Activated CD8-positive, alpha-beta T cell treated with anti-CD3 and anti-CD28 coated beads for 36 hours (primary cell): ENCODE data around the gene SLIT1. TPM values are rescaled to one million over a fixed set of nuclear protein-coding genes. Genes with fewer than 3 reads are reported as not detected.

Source experiments
- ATAC-seq: fragments of 200-7000 bp; cut with Tn5 transposase; one replicate; pipeline ENCODE4 v1.10.0; 2021; ENCODE audit warnings: mild to moderate bottlenecking, moderate library complexity
- CTCF ChIA-PET: fragments of 350-600 bp; sonication (Branson Sonifier 250); formaldehyde crosslinking; loops from one replicate; lab custom pipeline; 2021; ENCODE audit warnings: antibody characterized with exemption; lab: Charles Lee
- POLR2A ChIA-PET: fragments of 350-600 bp; sonication (Branson Sonifier 250); formaldehyde crosslinking; loops from one replicate; lab custom pipeline; 2021; ENCODE audit warnings: antibody characterized with exemption; lab: Charles Lee
- DNase-seq: peaks from one replicate; pipeline ENCODE4 v3.0.0-alpha.2; 2020
- H3K27ac Mint-ChIP-seq: one replicate; pipeline ENCODE4 v1.8.0; 2021; ENCODE audit warnings: mild to moderate bottlenecking, mixed read lengths
- H3K27me3 Mint-ChIP-seq: one replicate; pipeline ENCODE4 v1.8.0; 2021; ENCODE audit warnings: mixed read lengths
- H3K36me3 Mint-ChIP-seq: one replicate; pipeline ENCODE4 v1.8.0; 2021; ENCODE audit warnings: low read depth, mixed read lengths
- H3K4me1 Mint-ChIP-seq: one replicate; pipeline ENCODE4 v1.8.0; 2021; ENCODE audit warnings: low read depth, mixed read lengths
- H3K4me3 Mint-ChIP-seq: one replicate; pipeline ENCODE4 v1.8.0; 2021; ENCODE audit warnings: mild to moderate bottlenecking, moderate library complexity, mixed read lengths
- H3K9me3 Mint-ChIP-seq: one replicate; pipeline ENCODE4 v1.8.0; 2021; ENCODE audit warnings: mixed read lengths
- CTCF ChIP-seq: fragments of 200-600 bp; IDR thresholded peaks from one replicate; pipeline ENCODE4 v1.8.0; 2022; ENCODE audit warnings: antibody characterized with exemption, mild to moderate bottlenecking
- intact Hi-C: fragments of 100-400 bp; cut with micrococcal nuclease; formaldehyde crosslinking; loops from one replicate; pipeline ENCODE4 v1.10.0; 2022
- total RNA-seq, 2 experiments: library from RNA; stranded (reverse); gene quantifications; one replicate each; pipeline ENCODE4 v1.2.3, GENCODE V29; 2021

SLIT1 gene
- total RNA-seq, 2 experiments from 2014 or later = 0.34 to 1.2 TPM

GRCh38 chr10:97129666-97130065 is 56.1 kb downstream of the SLIT1 start:
- no peaks in the 10 kb centered on the region for H3K9me3 Mint-ChIP-seq

GRCh38 chr10:97128516-97129154 is 57.1 kb downstream of the SLIT1 start:
- Mint-ChIP-seq H3K4me1 (no peaks in the 10 kb centered on the region), H3K27ac (no peak overlapping the region), H3K27me3 (peaks cover 2% of the 10 kb centered on the region), H3K4me3 (no peak overlapping the region), H3K9me3 (no peaks in the 10 kb centered on the region), H3K36me3 (no peaks in the 10 kb centered on the region)
- ChIA-PET POLR2A (interaction anchor here (0.9 kb wide), 1 partner anchor 254 kb away, joined by 3 read pairs; no protein-coding TSS in a partner anchor), CTCF (interaction anchor here (1.0 to 1.8 kb wide), 5 partner anchors 11 to 91 kb away, joined by 3 to 6 read pairs (median 3); no protein-coding TSS in a partner anchor)
- TF ChIP-seq CTCF = no peak
- no peak for DNase-seq
- intact Hi-C loops = no loop called here
- no peak for ATAC-seq

More at GRCh38 chr10:97129666-97130065, 56.1 kb downstream of the SLIT1 start:
- ATAC-seq = no peak
- Mint-ChIP-seq H3K4me3 (no peak overlapping the region), H3K36me3 (no peaks in the 10 kb centered on the region), H3K27me3 (peaks cover 2% of the 10 kb centered on the region), H3K4me1 (no peaks in the 10 kb centered on the region), H3K27ac (no peak overlapping the region)
- CTCF ChIA-PET = interaction anchor here (1.0 to 1.8 kb wide), 3 partner anchors 12 to 81 kb away, joined by 3 to 6 read pairs (median 3); no protein-coding TSS in a partner anchor
- DNase-seq = no peak
- intact Hi-C loops = no loop called here
- no peak for TF ChIP-seq CTCF
- POLR2A ChIA-PET = interaction anchor here (0.9 kb wide), 1 partner anchor 255 kb away, joined by 3 read pairs; no protein-coding TSS in a partner anchor

GRCh38 chr10:97128039-97128492 is 57.7 kb downstream of the SLIT1 start:
- intact Hi-C loops = no loop called here
- peaks cover 2% of the 10 kb centered on the region for H3K27me3 Mint-ChIP-seq
- ATAC-seq = no peak
- no peaks in the 10 kb centered on the region for H3K36me3 Mint-ChIP-seq
- ChIA-PET POLR2A (no interaction called here), CTCF (interaction anchor here (1.0 to 1.8 kb wide), 3 partner anchors 10 to 91 kb away, joined by 3 to 6 read pairs (median 4); no protein-coding TSS in a partner anchor)
- no peaks in the 10 kb centered on the region for H3K9me3 Mint-ChIP-seq
- DNase-seq = no peak
- no peak overlapping the region for H3K4me3 Mint-ChIP-seq
- no peaks in the 10 kb centered on the region for H3K4me1 Mint-ChIP-seq
- H3K27ac Mint-ChIP-seq = no peak overlapping the region
- TF ChIP-seq CTCF = no peak

- intact Hi-C loops = no loop called here
- no peak for ATAC-seq
- POLR2A ChIA-PET = interaction anchor here (0.6 kb wide), 1 partner anchor 715 kb away, joined by 5 read pairs; no protein-coding TSS in a partner anchor
- no peaks in the 10 kb centered on the region for H3K9me3 Mint-ChIP-seq
- H3K4me1 Mint-ChIP-seq = no peaks in the 10 kb centered on the region
- CTCF ChIA-PET = interaction anchor here (2.4 to 2.6 kb wide), 2 partner anchors 55 to 83 kb away, joined by 9 to 10 read pairs; no protein-coding TSS in a partner anchor
- no peak overlapping the region for H3K4me3 Mint-ChIP-seq
- H3K27me3 Mint-ChIP-seq = peaks cover 2% of the 10 kb centered on the region
- no peaks in the 10 kb centered on the region for H3K36me3 Mint-ChIP-seq
- DNase-seq = no peak
- no peak for TF ChIP-seq CTCF
- no peak overlapping the region for H3K27ac Mint-ChIP-seq
Observed at GRCh38 chr10:97127509-97127908, 58.2 kb downstream of the SLIT1 start.

GRCh38 chr10:97124211-97124610 is 61.5 kb downstream of the SLIT1 start:
- H3K27me3 Mint-ChIP-seq = peaks cover 3% of the 10 kb centered on the region
- DNase-seq (no peak), ATAC-seq (no peak)
- no peak for TF ChIP-seq CTCF
- ChIA-PET CTCF (interaction anchor here (0.7 to 1.4 kb wide), 3 partner anchors 9 to 86 kb away, joined by 3 to 5 read pairs (median 4); no protein-coding TSS in a partner anchor), POLR2A (interaction anchor here (1.1 kb wide), 1 partner anchor 46 kb away, joined by 3 read pairs; no protein-coding TSS in a partner anchor)
- H3K4me3 Mint-ChIP-seq = no peak overlapping the region
- intact Hi-C loops = no loop called here
- H3K36me3 Mint-ChIP-seq = no peaks in the 10 kb centered on the region
- H3K27ac Mint-ChIP-seq = no peak overlapping the region
- H3K4me1 Mint-ChIP-seq = no peaks in the 10 kb centered on the region
- H3K9me3 Mint-ChIP-seq = no peaks in the 10 kb centered on the region
